Skeletal muscle satellite cell (primary cell): Measurements from ENCODE around the gene RAB10.
"Not testable (repeated sequence)": the region's sequence is repeated elsewhere in the genome, so short reads cannot be mapped to it uniquely, and the experiment has no call there.

Experiments
- H3K27me3 ChIP-seq: 2 replicates; pipeline ENCODE4 v1.7.0; 2013; ENCODE audit warnings: low read length; ENCODE audit not compliant: control insufficient read depth, insufficient read depth
- H3K36me3 ChIP-seq: 2 replicates; pipeline ENCODE4 v1.7.0; 2013; ENCODE audit warnings: mild to moderate bottlenecking, control low read depth, low read length; ENCODE audit not compliant: insufficient read depth
- H3K4me1 ChIP-seq: 2 replicates; pipeline ENCODE4 v1.7.0; 2013; ENCODE audit warnings: low read length; ENCODE audit not compliant: control insufficient read depth, insufficient read depth
- H3K4me2 ChIP-seq: 2 replicates; pipeline ENCODE4 v1.7.0; 2013; ENCODE audit warnings: mild to moderate bottlenecking, low read length
- H3K4me3 ChIP-seq: 2 replicates; pipeline ENCODE4 v1.7.0; 2013; ENCODE audit warnings: low read length
- H3K9ac ChIP-seq: 2 replicates; pipeline ENCODE4 v1.7.0; 2013; ENCODE audit warnings: mild to moderate bottlenecking, low read depth, low read length, moderate library complexity
- H3K9me3 ChIP-seq: replicated peaks from 2 replicates; pipeline ENCODE4 v1.7.0; 2013; ENCODE audit warnings: mild to moderate bottlenecking, control low read depth, low read length

The RAB10 gene

GRCh38 chr2:26080356-26080755 lies 46.5 kb downstream of the RAB10 start:
- no peaks in the 10 kb centered on the region for H3K9me3 ChIP-seq

DNA sequence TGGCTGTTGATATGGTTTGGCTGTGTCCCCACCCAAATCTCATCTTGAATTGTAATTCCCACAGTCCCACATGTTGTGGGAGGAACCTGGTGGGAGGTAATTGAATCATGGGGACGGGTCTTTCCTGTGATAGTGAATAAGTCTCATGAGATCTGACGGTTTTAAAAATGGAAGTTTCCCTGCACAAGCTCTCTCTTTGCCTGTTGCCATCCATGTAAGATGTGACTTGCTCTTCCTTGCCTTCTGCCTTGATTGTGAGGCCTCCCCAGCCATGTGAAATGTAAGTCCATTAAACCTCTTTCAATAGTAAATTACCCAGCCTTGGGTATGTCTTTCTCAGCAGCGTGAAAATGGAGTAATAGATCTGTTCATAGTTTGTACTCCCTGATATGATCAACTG lies 47.0 kb downstream of the RAB10 start:
- not testable (repeated sequence) for H3K4me3 ChIP-seq, H3K9me3 ChIP-seq, H3K36me3 ChIP-seq, H3K9ac ChIP-seq, H3K4me2 ChIP-seq, H3K27me3 ChIP-seq
- peaks cover 11% of the 10 kb centered on the region for H3K4me1 ChIP-seq

More at GRCh38 chr2:26080356-26080755, 46.5 kb downstream of the RAB10 start:
- H3K9ac ChIP-seq = no peak overlapping the region
- H3K27me3 ChIP-seq = no peaks in the 10 kb centered on the region
- H3K4me2 ChIP-seq = peak overlapping the region; percentile 40
- H3K4me3 ChIP-seq = no peak overlapping the region
- H3K4me1 ChIP-seq = peaks cover 10% of the 10 kb centered on the region
- H3K36me3 ChIP-seq = peaks cover 3% of the 10 kb centered on the region

- Histone ChIP-seq H3K27me3 (no peaks in the 10 kb centered on the region), H3K9me3 (no peaks in the 10 kb centered on the region), H3K9ac (no peak overlapping the region), H3K36me3 (peaks cover 4% of the 10 kb centered on the region), H3K4me1 (peaks cover 17% of the 10 kb centered on the region), H3K4me3 (no peak overlapping the region), H3K4me2 (no peak overlapping the region)
Measured at GRCh38 chr2:26081556-26081955, 47.7 kb downstream of the RAB10 start.

DNA sequence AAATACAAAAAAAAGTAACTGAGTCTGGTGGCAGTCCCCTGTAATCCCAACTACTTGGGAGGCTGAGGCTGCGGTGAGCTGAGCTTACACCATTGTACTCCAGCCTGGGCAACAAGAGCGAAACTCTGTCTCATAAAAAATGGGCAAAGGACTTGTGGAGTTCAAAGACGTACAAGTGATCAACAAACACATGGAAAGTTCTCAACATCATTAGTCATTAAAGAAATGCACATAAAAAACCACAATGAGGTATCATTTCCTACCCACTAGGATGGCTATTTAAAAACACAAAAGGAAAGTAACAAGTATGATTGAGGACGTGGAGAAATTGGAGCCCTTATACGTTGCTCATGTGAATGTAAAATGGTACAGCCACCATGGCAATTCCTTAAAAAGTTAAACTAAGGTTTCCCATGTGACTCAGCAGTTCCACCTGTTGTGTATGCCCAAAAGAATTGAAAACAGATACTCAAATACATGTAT lies 52.3 kb downstream of the RAB10 start:
- no peak overlapping the region for H3K4me3 ChIP-seq

GRCh38 chr2:26086779-26087178 lies 52.9 kb downstream of the RAB10 start:
- H3K4me3 ChIP-seq = no peak overlapping the region
- peaks cover 17% of the 10 kb centered on the region for H3K4me1 ChIP-seq
- no peaks in the 10 kb centered on the region for H3K9me3 ChIP-seq
- H3K4me2 ChIP-seq = peak overlapping the region; percentile 22
- no peak overlapping the region for H3K9ac ChIP-seq
- H3K27me3 ChIP-seq = no peaks in the 10 kb centered on the region
- peaks cover 14% of the 10 kb centered on the region for H3K36me3 ChIP-seq

More for the DNA sequence above, 52.3 kb downstream of the RAB10 start:
- Histone ChIP-seq H3K9ac (no peak overlapping the region), H3K27me3 (no peaks in the 10 kb centered on the region), H3K4me2 (peak overlapping the region; percentile 22), H3K4me1 (peaks cover 17% of the 10 kb centered on the region), H3K9me3 (no peaks in the 10 kb centered on the region), H3K36me3 (peaks cover 14% of the 10 kb centered on the region)

- Histone ChIP-seq H3K4me3 (no peak overlapping the region), H3K27me3 (no peaks in the 10 kb centered on the region), H3K4me1 (peaks cover 17% of the 10 kb centered on the region), H3K36me3 (peaks cover 14% of the 10 kb centered on the region), H3K4me2 (no peak overlapping the region), H3K9ac (no peak overlapping the region), H3K9me3 (no peaks in the 10 kb centered on the region)
Measured at GRCh38 chr2:26088038-26088643, 54.3 kb downstream of the RAB10 start.

GRCh38 chr2:26088931-26089330 lies 55.0 kb downstream of the RAB10 start:
- H3K36me3 ChIP-seq = peaks cover 13% of the 10 kb centered on the region
- H3K4me1 ChIP-seq = peaks cover 17% of the 10 kb centered on the region
- H3K4me3 ChIP-seq, H3K9ac ChIP-seq, H3K4me2 ChIP-seq, H3K27me3 ChIP-seq, H3K9me3 ChIP-seq: not testable (repeated sequence)

DNA sequence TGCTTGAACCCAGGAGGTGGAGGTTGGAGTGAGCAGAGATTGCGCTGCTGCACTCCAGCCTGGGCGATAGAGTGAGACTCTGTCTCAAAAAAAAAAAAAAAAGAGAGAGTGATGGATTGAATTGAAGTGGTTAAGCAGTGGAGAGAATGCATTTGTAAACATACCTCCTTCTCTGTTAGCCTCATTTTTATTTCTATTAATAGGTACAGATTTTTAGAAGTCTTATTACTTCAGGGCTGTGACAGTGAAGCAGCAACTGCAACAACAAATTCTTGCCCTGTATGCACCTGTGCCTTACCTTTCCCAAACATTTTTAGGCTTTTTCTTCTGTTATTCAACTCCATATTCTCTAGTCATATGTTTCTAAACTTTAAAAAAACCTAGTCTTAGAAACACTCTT lies 55.5 kb downstream of the RAB10 start:
- Histone ChIP-seq H3K9me3 (no peaks in the 10 kb centered on the region), H3K9ac (no peak overlapping the region), H3K4me3 (no peak overlapping the region), H3K4me1 (peaks cover 17% of the 10 kb centered on the region), H3K4me2 (no peak overlapping the region), H3K27me3 (no peaks in the 10 kb centered on the region), H3K36me3 (peaks cover 11% of the 10 kb centered on the region)

GRCh38 chr2:26095758-26096157 lies 61.9 kb downstream of the RAB10 start:
- Histone ChIP-seq H3K4me2 (no peak overlapping the region), H3K9me3 (no peaks in the 10 kb centered on the region), H3K36me3 (peaks cover 23% of the 10 kb centered on the region), H3K27me3 (no peaks in the 10 kb centered on the region), H3K9ac (no peak overlapping the region), H3K4me3 (no peak overlapping the region), H3K4me1 (no peaks in the 10 kb centered on the region)

GRCh38 chr2:26099933-26100332 lies 66.0 kb downstream of the RAB10 start:
- H3K9me3 ChIP-seq = no peaks in the 10 kb centered on the region
- no peak overlapping the region for H3K9ac ChIP-seq
- H3K36me3 ChIP-seq = peaks cover 35% of the 10 kb centered on the region
- H3K27me3 ChIP-seq = no peaks in the 10 kb centered on the region
- no peak overlapping the region for H3K4me2 ChIP-seq
- no peak overlapping the region for H3K4me3 ChIP-seq
- no peaks in the 10 kb centered on the region for H3K4me1 ChIP-seq

DNA sequence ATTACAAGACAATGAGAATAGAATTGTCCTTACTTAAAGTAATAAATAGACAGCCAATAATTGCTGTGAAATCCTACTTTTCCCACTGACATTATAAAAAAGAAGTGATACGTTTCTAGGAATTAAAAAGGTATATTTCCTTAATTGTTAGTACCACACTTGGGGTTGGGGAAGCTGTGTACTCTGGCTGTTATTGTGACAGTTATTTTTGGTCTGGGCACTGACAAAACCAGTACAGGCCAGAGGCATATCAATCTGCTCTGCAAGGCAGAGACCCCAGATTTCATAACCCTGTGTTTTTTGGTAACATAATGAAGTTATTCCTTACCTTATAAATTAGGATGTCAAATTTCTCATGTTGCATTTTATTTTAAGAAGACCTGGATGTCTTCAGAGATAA lies 66.5 kb downstream of the RAB10 start:
- Histone ChIP-seq H3K9me3 (no peaks in the 10 kb centered on the region), H3K4me3 (no peak overlapping the region), H3K4me2 (no peak overlapping the region), H3K4me1 (no peaks in the 10 kb centered on the region), H3K36me3 (peaks cover 38% of the 10 kb centered on the region), H3K27me3 (no peaks in the 10 kb centered on the region), H3K9ac (no peak overlapping the region)

GRCh38 chr2:26103752-26104151 lies 69.9 kb downstream of the RAB10 start:
- Histone ChIP-seq H3K4me2 (no peak overlapping the region), H3K4me1 (no peaks in the 10 kb centered on the region), H3K27me3 (no peaks in the 10 kb centered on the region), H3K36me3 (peaks cover 33% of the 10 kb centered on the region), H3K4me3 (no peak overlapping the region), H3K9ac (no peak overlapping the region), H3K9me3 (no peaks in the 10 kb centered on the region)
